SK-N-SH (cell line): ENCODE results near the gene LDB2.

Experiments
- CHD2 ChIP-seq: fragments of 150-350 bp; IDR thresholded peaks from 2 replicates; pipeline ENCODE4 v1.6.1; 2018; ENCODE audit warnings: low read length; ENCODE audit not compliant: partially characterized antibody
- CTCF ChIP-seq: fragments of 200-600 bp; sonication (generic); IDR thresholded peaks from 2 replicates; pipeline ENCODE4 v1.6.1; 2017; ENCODE audit warnings: antibody characterized with exemption, mild to moderate bottlenecking, moderate library complexity
- EP300 ChIP-seq, 2 experiments: IDR thresholded peaks; 2 replicates each; pipeline versions ENCODE4 v1.4.0 to v1.6.1; 2012; ENCODE audit warnings: borderline replicate concordance in 1 of 2, low read depth in 1 of 2, low read length in 1 of 2
- GABPA ChIP-seq: IDR thresholded peaks from 2 replicates; pipeline ENCODE4 v1.4.0; 2012; ENCODE audit warnings: low read depth, mild to moderate bottlenecking
- MXI1 ChIP-seq: IDR thresholded peaks from 2 replicates; pipeline ENCODE4 v1.6.1; 2012; ENCODE audit warnings: mild to moderate bottlenecking, low read depth, low read length, improper control_type of control experiment
- RAD21 ChIP-seq: IDR thresholded peaks from 2 replicates; pipeline ENCODE4 v1.6.1; 2012; ENCODE audit warnings: mild to moderate bottlenecking, low read length
- YY1 ChIP-seq: IDR thresholded peaks from 2 replicates; pipeline ENCODE4 v1.4.0; 2012; ENCODE audit warnings: low read depth, mild to moderate bottlenecking

GRCh38 chr4:16498978-16499377 is 399.5 kb downstream of the LDB2 start:
- no peak for TF ChIP-seq RAD21
- TF ChIP-seq CHD2, result no peak
- no peak for TF ChIP-seq CTCF
- no peak for TF ChIP-seq MXI1
- TF ChIP-seq YY1, result no peak
- TF ChIP-seq GABPA, result no peak
- TF ChIP-seq EP300 (IDR thresholded peaks at IDR 0.05; ENCODE audit: borderline replicate concordance in 1 of 2, low read depth in 1 of 2, low read length in 1 of 2), result no peak
